ENCODE results near the gene ADH7.
"Not testable (repeated sequence)": the region's sequence is repeated elsewhere in the genome, so short reads cannot be mapped to it uniquely, and the experiment has no call there.

DNA sequence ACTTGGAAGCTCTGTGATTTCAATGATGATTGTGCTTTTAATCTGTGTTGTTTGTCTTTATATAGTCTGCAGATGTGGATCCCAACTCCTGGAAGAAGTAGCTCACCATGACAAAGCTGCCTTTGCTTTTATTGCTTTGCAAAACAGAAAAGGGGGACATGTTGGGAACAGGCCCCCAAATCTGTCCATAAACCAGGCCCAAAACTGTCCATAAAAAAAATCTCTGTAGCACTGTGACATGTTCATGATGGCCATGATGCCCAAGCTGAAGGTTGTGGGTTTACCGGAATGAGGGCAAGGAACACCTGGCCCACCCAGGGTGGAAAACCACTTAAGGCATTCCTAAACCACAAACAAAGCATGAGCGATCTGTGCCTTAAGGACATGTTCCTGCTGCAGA is 62.7 kb downstream of the ADH7 start:
- TF ChIP-seq CTCF (IDR thresholded peaks at IDR 0.05; ENCODE audit: poor library complexity); EZH2phosphoT487 (IDR thresholded peaks at IDR 0.05; ENCODE audit: low read depth, severe bottlenecking, unreplicated experiment): not testable (repeated sequence)

All from hepatocyte (in vitro differentiated cells).